Hepatic stellate cell (primary cell): ENCODE measurements around the gene PLEKHG4B.
"Not testable (repeated sequence)": the region's sequence is repeated elsewhere in the genome, so short reads cannot be mapped to it uniquely, and the experiment has no call there.

Experiments
- DNase-seq: peaks from one replicate; pipeline ENCODE4 v3.0.0; 2011; ENCODE audit warnings: low spot score

Gene PLEKHG4B

DNA sequence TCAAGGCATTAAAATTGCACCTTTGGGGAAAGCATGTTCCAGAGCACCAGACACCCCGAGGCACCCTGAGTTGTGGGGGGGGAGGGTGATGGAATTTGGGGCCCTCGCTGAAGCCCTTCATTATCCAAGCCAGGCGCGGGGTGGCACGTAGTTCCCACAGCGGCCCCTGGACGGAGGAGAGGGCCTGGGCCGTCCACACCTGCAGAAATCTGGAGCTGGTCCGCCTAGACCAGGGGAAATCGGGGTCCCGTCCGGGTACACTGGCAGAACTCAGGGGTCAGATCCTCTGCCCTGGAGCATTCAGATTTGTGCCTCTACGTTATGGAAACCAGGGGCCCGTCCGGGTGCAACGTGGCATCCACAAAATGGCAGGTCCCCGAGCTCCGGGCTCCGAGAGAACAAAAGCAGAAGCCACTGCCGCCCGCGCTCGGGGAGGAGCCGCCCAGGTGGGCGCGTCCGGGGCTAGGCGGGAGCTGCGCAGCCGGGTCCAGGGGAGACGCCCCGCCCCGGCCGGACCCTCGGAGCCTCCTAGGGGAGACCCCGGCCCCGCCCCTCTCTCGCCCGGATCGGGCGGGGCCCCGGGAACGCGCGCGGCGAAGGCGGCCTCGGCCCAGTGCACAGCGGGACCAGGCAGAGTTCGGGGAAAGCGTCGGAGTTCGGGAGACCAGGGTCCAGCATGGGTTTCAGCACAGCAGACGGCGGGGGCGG, at the start of gene PLEKHG4B:
Gene PLEKHG4B (plus strand): TSS at position 613 of the 708 bp plus-strand sequence. CDS start 64 bp downstream, at position 677.
- DNase-seq: no peak

- DNase-seq: peak; percentile 31
Observed at GRCh38 chr5:42250-42649, 49.7 kb upstream of the PLEKHG4B start.

- no peak for DNase-seq
Observed at GRCh38 chr5:48192-48591, 43.8 kb upstream of the PLEKHG4B start.

DNA sequence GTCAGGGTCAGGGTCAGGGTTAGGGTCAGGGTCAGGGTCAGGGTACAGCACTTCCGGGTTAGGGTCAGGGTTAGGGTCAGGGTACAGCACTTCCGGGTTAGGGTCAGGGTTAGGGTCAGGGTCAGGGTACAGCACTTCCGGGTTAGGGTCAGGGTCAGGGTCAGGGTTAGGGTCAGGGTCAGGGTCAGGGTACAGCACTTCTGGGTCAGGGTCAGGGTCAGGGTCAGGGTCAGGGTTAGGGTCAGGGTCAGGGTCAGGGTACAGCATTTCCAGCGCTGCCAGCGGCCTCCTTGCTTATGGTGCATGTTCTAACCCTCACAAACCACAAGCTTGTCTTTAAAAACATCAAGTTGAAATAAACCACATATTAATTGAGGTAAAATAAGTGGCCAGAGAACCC, 42.4 kb upstream of the PLEKHG4B start:
- DNase-seq: not testable (repeated sequence)

- no peak for DNase-seq
Observed at GRCh38 chr5:49953-50544, 41.9 kb upstream of the PLEKHG4B start.

DNA sequence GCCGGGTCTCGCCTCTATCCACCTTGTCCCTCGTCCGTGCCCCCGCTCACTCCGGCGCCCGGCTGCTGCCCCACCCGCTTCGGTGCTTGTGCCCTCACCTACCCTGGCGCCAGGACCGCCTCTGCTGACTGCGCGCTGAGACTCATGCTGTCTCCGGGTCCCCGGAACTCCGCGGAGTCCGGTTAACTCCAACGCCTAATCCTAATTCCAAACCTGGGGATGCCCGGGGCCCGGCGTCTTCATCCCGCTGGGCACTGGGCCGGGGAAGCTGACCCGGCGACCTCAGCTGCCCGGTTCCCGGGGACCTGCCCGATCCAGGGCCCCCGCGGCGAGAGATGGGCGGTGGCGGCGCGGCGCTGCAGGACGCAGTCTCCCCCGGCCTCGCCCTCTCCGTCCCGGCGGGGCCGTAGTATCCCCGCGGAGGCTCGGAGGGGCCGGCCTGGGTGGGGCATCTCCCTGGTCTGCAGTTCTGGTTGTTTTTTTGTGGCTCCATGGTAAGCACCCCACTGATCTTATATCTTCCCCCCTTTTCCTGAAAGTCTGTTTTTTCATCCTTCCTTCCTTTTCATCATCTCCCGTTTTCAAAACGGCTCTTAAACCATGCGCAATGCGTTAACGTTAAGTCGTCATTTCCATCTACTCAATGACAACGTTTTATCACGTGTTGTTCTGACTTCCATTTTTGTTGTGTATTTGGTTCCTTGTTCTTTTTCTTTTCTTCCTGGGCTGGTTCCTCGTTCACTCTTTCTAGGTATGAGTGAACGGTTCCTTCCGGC, 41.1 kb upstream of the PLEKHG4B start:
- DNase-seq: no peak

DNA sequence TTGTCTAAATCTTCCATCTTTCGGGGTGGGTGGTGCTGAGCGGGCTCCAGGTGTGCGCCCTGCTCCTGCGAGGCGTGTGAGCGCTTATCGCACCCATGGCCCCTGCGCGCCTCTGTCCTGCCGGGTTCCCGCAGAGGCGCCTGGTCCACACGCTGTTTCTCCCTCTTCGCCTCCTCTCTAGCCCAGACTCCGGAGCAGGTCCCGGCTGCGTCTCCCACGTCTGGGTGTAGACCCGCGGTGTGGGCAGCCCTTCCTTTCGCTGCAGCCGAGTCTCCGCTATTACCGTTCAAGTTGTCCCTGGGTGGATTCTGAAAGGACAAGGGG, 40.5 kb upstream of the PLEKHG4B start:
- no peak for DNase-seq

DNA sequence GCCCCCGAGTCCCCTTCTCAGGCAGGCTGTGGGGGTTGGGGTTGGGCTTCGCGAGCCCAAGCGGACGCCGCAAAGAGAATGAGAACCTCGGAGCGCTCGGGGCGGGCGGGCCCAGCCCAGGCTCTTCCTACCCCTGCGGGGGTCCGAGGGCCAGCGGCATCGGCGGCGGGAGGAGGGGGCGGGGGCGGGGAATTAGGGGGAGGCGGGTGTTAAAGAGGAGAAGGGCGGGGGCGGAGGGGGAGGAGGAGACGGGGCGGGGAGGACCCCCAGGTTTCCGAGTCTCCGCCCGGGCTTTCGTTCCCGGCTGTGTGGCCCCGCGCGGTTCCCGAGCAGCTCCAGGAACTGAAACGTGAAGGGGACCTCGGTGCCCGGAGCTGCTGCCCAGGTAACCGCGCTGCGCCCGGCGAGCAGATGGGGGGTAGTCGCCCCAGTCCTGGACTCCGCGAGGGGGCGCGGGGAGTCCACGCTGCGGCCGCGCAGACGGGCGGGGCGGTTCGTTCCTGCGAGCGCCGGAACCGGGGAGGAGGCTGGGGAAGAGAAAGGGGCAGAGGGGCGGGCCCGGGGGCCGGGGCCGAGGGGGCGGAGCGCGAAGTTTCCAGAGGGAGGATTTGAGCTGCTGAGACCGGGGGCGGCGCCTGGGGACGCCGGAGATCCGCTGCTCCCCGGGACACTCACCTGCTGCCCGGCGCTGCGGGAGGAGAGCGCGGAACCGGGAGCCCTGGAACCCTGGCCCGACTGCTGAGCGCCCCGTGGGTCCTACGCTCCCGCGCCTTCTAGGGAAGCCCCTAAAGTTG, 38.4 kb upstream of the PLEKHG4B start:
- DNase-seq: no peak

GRCh38 chr5:54175-54730, 37.7 kb upstream of the PLEKHG4B start:
- DNase-seq: no peak

GRCh38 chr5:54876-55569, 36.9 kb upstream of the PLEKHG4B start:
- no peak for DNase-seq

DNA sequence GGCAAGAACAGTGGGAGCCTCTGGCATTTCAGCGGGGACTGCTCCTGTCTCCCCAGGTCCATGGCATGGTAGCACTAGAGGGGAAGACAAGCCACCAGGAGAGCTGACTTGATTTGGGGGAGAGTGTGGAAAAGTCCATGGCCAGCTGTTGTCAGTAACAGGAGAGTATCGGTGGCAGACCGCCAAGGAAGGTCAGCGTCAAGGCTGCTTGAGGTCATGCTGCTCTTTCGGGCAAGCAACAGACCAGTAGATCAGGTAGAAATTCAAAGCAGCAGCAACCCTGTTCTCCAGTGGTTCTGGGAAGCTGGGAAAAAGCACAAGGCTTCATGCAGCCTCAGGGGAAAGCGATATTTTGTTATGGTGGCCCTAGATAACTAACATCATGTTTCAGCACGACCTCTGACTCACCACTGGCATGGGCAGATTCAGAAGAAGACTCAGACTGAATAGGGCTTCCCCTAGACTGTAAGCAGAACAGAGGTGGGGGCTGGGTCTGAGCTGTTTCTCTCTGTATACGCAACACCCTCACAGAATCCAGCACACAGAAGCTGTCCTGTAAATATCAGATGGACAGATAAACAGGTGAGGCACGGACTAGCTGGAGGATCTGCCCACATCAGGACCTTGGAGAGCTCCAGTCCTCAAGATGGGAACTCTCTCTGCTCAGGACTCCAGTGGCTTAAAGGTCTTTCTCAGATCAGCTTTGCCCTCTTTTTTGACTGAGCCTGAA, 35.2 kb upstream of the PLEKHG4B start:
- no peak for DNase-seq

DNA sequence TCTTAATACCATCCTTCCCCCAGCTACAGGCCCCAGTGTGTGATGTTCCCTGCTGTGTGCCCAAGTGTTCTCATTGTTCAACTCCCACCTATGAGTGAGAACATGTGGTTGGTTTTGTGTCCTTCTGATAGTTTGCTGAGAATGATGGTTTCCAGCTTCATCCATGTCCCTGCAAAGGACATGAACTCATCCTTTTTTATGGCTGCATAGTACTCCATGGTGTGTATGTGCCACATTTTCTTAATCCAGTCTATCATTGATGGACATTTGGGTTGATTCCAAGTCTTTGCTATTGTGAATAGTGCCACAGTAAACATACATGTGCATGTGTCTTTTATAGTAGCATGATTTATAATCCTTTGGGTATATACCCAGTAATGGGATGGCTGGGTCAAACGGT, 31.7 kb upstream of the PLEKHG4B start:
- not testable (repeated sequence) for DNase-seq

- no peak for DNase-seq
Observed at GRCh38 chr5:70440-70839, 21.5 kb upstream of the PLEKHG4B start.

DNA sequence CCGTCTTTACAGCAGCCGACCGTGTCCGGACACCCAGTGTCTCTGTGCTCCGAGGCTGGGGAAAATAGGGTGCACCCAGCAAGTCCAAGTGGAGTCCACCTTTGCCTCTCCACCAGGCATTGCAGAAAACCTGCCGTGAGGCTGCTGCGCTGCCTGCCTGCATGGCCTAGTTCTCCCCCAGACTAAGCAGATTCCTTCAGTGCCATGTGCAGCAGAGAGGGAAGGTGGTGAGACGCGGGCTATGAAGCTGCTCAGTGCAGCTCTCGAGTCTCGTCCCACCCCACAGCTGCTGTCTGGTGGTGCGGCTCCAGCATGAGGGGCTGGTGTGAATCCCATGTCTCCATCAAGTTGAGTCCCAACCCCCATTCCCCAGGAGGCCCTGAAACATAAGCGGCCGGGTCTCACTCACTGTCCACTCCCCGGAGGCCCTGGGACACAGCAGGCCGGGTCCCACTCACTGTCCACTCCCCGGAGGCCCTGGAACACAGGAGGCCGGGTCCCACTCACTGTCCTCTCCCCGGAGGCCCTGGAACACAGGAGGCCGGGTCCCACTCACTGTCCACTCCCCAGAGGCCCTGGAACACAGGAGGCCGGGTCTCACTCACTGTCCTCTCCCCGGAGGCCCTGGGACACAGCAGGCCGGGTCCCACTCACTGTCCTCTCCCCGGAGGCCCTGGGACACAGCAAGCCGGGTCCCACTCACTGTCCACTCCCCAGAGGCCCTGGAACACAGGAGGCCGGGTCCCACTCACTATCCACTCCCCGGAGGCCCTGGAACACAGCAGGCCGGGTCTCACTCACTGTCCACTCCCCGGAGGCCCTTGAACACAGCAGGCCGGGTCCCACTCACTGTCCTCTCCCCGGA, 19.4 kb upstream of the PLEKHG4B start:
- not testable (repeated sequence) for DNase-seq

DNA sequence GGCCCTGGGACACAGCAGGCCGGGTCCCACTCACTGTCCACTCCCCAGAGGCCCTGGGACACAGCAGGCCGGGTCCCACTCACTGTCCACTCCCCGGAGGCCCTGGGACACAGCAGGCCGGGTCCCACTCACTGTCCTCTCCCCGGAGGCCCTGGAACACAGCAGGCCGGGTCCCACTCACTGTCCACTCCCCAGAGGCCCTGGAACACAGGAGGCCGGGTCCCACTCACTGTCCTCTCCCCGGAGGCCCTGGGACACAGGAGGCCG, 18.9 kb upstream of the PLEKHG4B start:
- DNase-seq: not testable (repeated sequence)

DNA sequence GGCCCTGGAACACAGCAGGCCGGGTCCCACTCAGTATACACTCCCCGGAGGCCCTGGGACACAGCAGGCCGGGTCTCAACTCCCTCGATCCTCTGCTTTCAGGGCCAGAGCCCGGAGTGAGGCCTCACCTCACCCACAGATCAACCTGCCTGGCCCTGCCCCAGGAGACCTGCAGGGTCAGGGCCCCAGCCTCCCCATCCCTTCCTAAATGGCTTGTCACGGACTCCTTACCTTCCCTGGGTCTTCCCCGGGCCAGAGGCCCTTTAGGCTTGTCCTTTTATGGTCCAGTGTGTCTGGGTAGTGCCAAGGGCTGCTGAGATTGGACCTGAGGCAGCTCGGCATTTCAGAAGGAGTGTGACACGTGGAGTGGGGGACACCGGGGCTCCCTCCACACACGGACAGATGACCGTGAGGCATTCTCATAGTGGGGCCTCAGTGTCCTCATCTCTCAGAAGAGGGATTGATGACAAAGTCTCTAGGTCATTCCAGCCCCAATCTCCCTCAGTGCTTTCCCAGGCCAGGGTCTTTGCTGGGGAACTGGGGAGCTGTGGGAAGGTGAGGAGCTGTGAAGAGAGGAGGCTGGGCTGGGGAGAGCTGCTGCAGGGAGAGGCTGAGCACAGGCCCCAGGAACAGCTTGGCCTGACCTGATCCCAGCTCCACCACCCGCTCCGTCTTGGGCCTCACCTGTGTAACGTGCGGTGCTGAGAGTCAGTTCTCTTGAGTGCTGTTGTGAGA, 18.0 kb upstream of the PLEKHG4B start:
- DNase-seq: no peak

- DNase-seq: no peak
Observed at GRCh38 chr5:74503-75109, 17.4 kb upstream of the PLEKHG4B start.

- no peak for DNase-seq
Observed at GRCh38 chr5:75331-76320, 16.3 kb upstream of the PLEKHG4B start.
